HCT116 (cell line): ENCODE data around the gene HEATR3. TPM values are rescaled to one million over a fixed set of nuclear protein-coding genes. Genes with fewer than 3 reads are reported as not detected.

Source experiments
- ATAC-seq: fragments of 200-7000 bp; cut with Tn5 transposase; 2 replicates; pipeline ENCODE4 v1.9.1; 2020; ENCODE audit warnings: mild to moderate bottlenecking, moderate library complexity
- BruUV-seq: library from RNA; stranded (reverse); fragments of 400-500 nt; replicated peaks from 2 replicates; lab custom pipeline; 2021; lab: Mats Ljungman, UMichigan
- CTCF ChIA-PET: fragments of 300-600 bp; sonication (Branson Sonifier 250); formaldehyde crosslinking; loops from one replicate; lab custom pipeline; 2021; ENCODE audit warnings: antibody characterized with exemption; lab: Charles Lee
- POLR2A ChIA-PET: fragments of 300-600, 350-600 bp; sonication (Branson Sonifier 250); formaldehyde crosslinking; loops from one replicate; lab custom pipeline; 2021; ENCODE audit warnings: antibody characterized with exemption; lab: Charles Lee
- RAD21 ChIA-PET, 2 experiments: fragments of 300-600 bp; sonication (Branson Sonifier 250); formaldehyde crosslinking; loops; one replicate each; lab custom pipeline; 2023; ENCODE audit warnings: low total read pairs in 2 of 2; ENCODE audit not compliant: uncharacterized antibody in 2 of 2, unreplicated experiment in 2 of 2, low non-redundant PET in 1 of 2; lab: Charles Lee
- DNase-seq: peaks from one replicate; pipeline ENCODE4 v3.0.0-alpha.2; 2010; ENCODE audit warnings: low read depth, low spot score
- H2AFZ ChIP-seq: fragments of 200-600 bp; shearing (Covaris generic), sonication (generic); 2 replicates; pipeline ENCODE4 v1.6.1; 2017; ENCODE audit warnings: low read depth, mixed run types, mixed read lengths, antibody characterized with exemption, low read length; ENCODE audit not compliant: poor library complexity, severe bottlenecking
- H3K27ac ChIP-seq: 2 replicates; pipeline ENCODE4 v1.5.1; 2012; ENCODE audit warnings: low read depth, low read length
- H3K27me3 ChIP-seq: fragments of 200-600 bp; sonication (generic); 2 replicates; pipeline ENCODE4 v1.6.1; 2016; ENCODE audit warnings: mixed run types, low read length, mixed read lengths; ENCODE audit not compliant: insufficient read depth
- H3K36me3 ChIP-seq, 2 experiments: fragments of 200-500 bp in 1 of 2; fragments of 200-600 bp in 1 of 2; sonication (Bioruptor generic) in 1 of 2; sonication (generic) in 1 of 2; 2 replicates each; pipeline versions ENCODE4 v1.5.1 to v1.6.1; 2014 to 2016; ENCODE audit warnings: low read length in 2 of 2, inconsistent platforms in 1 of 2, mixed read lengths in 1 of 2, mixed run types in 1 of 2; ENCODE audit not compliant: insufficient read depth in 2 of 2, control insufficient read depth in 1 of 2
- H3K4me1 ChIP-seq, 2 experiments: fragments of 200-600 bp in 1 of 2; sonication (generic) in 1 of 2; 2 replicates each; pipeline versions ENCODE4 v1.5.1 to v1.6.1; 2012 to 2017; ENCODE audit warnings: low read length in 2 of 2, inconsistent platforms in 1 of 2, mild to moderate bottlenecking in 1 of 2, mixed read lengths in 1 of 2, mixed run types in 1 of 2, moderate library complexity in 1 of 2; ENCODE audit not compliant: insufficient read depth in 2 of 2, control insufficient read depth in 1 of 2
- H3K4me2 ChIP-seq: fragments of 200-600 bp; sonication (generic); 2 replicates; pipeline ENCODE4 v1.6.1; 2017; ENCODE audit warnings: mixed run types, low read length, mixed read lengths
- H3K4me3 ChIP-seq, 2 experiments: fragments of 200-600 bp in 1 of 2; sonication (generic) in 1 of 2; replicated peaks in 1 of 2; 2 replicates each; pipeline ENCODE4 v1.5.1; 2011 to 2016; ENCODE audit warnings: low read length in 2 of 2, control low read depth in 1 of 2, low read depth in 1 of 2, mild to moderate bottlenecking in 1 of 2, mixed read lengths in 1 of 2, mixed run types in 1 of 2
- H3K79me2 ChIP-seq: fragments of 200-600 bp; sonication (generic); 2 replicates; pipeline ENCODE4 v1.6.1; 2017; ENCODE audit warnings: mild to moderate bottlenecking, mixed run types, low read length, moderate library complexity, mixed read lengths; ENCODE audit not compliant: insufficient read depth
- H3K9ac ChIP-seq: fragments of 200-600 bp; sonication (generic); 2 replicates; pipeline ENCODE4 v1.6.1; 2016; ENCODE audit warnings: low read length, mixed read lengths
- H3K9me2 ChIP-seq: fragments of 200-600 bp; sonication (generic), shearing (Covaris generic); 2 replicates; pipeline ENCODE4 v1.6.1; 2017; ENCODE audit warnings: mixed run types, mild to moderate bottlenecking, moderate library complexity; ENCODE audit not compliant: insufficient read depth
- H3K9me3 ChIP-seq, 2 experiments: fragments of 200-500 bp in 1 of 2; fragments of 200-600 bp in 1 of 2; sonication (Bioruptor generic) in 1 of 2; sonication (generic) in 1 of 2; 2 replicates each; pipeline ENCODE4 v1.6.1; 2014 to 2017; ENCODE audit warnings: low read length in 2 of 2, mixed read lengths in 2 of 2, inconsistent platforms in 1 of 2, low read depth in 1 of 2, mild to moderate bottlenecking in 1 of 2, mixed run types in 1 of 2, moderate library complexity in 1 of 2; ENCODE audit not compliant: control insufficient read depth in 1 of 2, insufficient read depth in 1 of 2
- H4K20me1 ChIP-seq: fragments of 200-600 bp; sonication (generic), shearing (Covaris generic); 2 replicates; pipeline ENCODE4 v1.6.1; 2017; ENCODE audit warnings: mixed run types, mild to moderate bottlenecking, moderate library complexity; ENCODE audit not compliant: insufficient read depth
- CBX3 ChIP-seq: IDR thresholded peaks from 2 replicates; pipeline ENCODE4 v1.6.1; 2012; ENCODE audit warnings: low read depth
- CEBPB ChIP-seq: IDR thresholded peaks from 2 replicates; pipeline ENCODE4 v1.6.1; 2012; ENCODE audit warnings: low read depth
- CTCF ChIP-seq, 3 experiments: fragments of 200-600 bp in 1 of 3; sonication (generic) in 1 of 3; IDR thresholded peaks in 2 of 3; conservative IDR thresholded peaks in 1 of 3; 2 replicates each; pipeline ENCODE4 v1.5.1; 2012 to 2017; ENCODE audit warnings: low read depth in 2 of 3, low read length in 2 of 3, antibody characterized with exemption in 1 of 3, borderline replicate concordance in 1 of 3, control low read depth in 1 of 3, mild to moderate bottlenecking in 1 of 3, mixed read lengths in 1 of 3, mixed run types in 1 of 3, moderate library complexity in 1 of 3; ENCODE audit not compliant: insufficient read depth in 1 of 3
- EGR1 ChIP-seq: IDR thresholded peaks from 2 replicates; pipeline ENCODE4 v1.6.1; 2012; ENCODE audit warnings: low read depth
- EZH2phosphoT487 ChIP-seq: fragments of 200-600 bp; IDR thresholded peaks from 2 replicates; pipeline ENCODE4 v1.6.1; 2018; ENCODE audit warnings: antibody characterized with exemption, borderline replicate concordance
- JUND ChIP-seq: IDR thresholded peaks from 2 replicates; pipeline ENCODE4 v1.6.1; 2012
- RAD21 ChIP-seq: IDR thresholded peaks from 2 replicates; pipeline ENCODE4 v1.6.1; 2012; ENCODE audit warnings: low read depth, mild to moderate bottlenecking
- REST ChIP-seq: IDR thresholded peaks from 2 replicates; pipeline ENCODE4 v1.6.1; 2012; ENCODE audit warnings: low read depth
- YY1 ChIP-seq: IDR thresholded peaks from 2 replicates; pipeline ENCODE4 v1.6.1; 2011; ENCODE audit warnings: low read length, low read depth, moderate library complexity, mild to moderate bottlenecking; ENCODE audit not compliant: insufficient replicate concordance; ENCODE audit errors: extremely low read depth
- ZNF274 ChIP-seq: fragments of 200-500 bp; sonication (Bioruptor generic); IDR thresholded peaks from 2 replicates; pipeline ENCODE4 v1.6.1; 2014; ENCODE audit warnings: mild to moderate bottlenecking, low read depth, low read length, inconsistent platforms
- intact Hi-C: fragments of 100-400 bp; cut with micrococcal nuclease; formaldehyde crosslinking; loops from 2 replicates; pipeline ENCODE4 v1.10.0; 2022
- total RNA-seq: library from RNA; stranded (reverse); gene quantifications from one replicate; pipeline ENCODE4 v1.2.1, GENCODE V29; 2021; ENCODE audit not compliant: unreplicated experiment

Gene HEATR3
- total RNA-seq, 1 experiment from 2014 or later, result 16.3 TPM

GRCh38 chr16:50083996-50084395 lies 18.2 kb downstream of the HEATR3 start (continued):
- TF ChIP-seq REST, result no peak
- TF ChIP-seq ZNF274, result no peak
- TF ChIP-seq CBX3, result no peak
- TF ChIP-seq YY1, result no peak
- TF ChIP-seq JUND, result no peak
- no peak for TF ChIP-seq CEBPB

GRCh38 chr16:50086176-50086575 lies 20.4 kb downstream of the HEATR3 start:
- Histone ChIP-seq H3K9ac (no peak overlapping the region), H3K9me3 (no peaks in the 10 kb centered on the region)
- TF ChIP-seq CEBPB, result no peak
- TF ChIP-seq RAD21, result no peak
- no peak for TF ChIP-seq EGR1
- no peak for TF ChIP-seq EZH2phosphoT487
- no peak for TF ChIP-seq CTCF (IDR thresholded peaks at IDR 0.05 in 2 of 3, conservative IDR thresholded peaks at IDR 0.05 in 1 of 3; ENCODE audit: borderline replicate concordance in 1 of 3, insufficient read depth in 1 of 3, low read depth in 2 of 3, low read length in 2 of 3)
- TF ChIP-seq, all 23 proteins: peak for 0
- Histone ChIP-seq H2AFZ (no peak overlapping the region), H3K36me3 (peaks cover 19% of the 10 kb centered on the region in 2 experiments), H3K4me2 (no peak overlapping the region), H4K20me1 (no peaks in the 10 kb centered on the region), H3K9me2 (no peaks in the 10 kb centered on the region), H3K4me3 (no peak overlapping the region), H3K27ac (no peak overlapping the region), H3K27me3 (no peaks in the 10 kb centered on the region), H3K4me1 (no peaks in the 10 kb centered on the region), H3K79me2 (no peaks in the 10 kb centered on the region)
- no TSS peak for BruUV-seq
- ChIA-PET CTCF (no interaction called here), POLR2A (no interaction called here), RAD21 (no interaction called here)
- intact Hi-C loops, result no loop called here
- DNase-seq (no peak), ATAC-seq (no peak)
